GM19043 (cell line): Measurements from ENCODE around the gene SLC44A1.

Source experiments
- ATAC-seq: cut with Tn5 transposase; IDR thresholded peaks from one replicate; pipeline ENCODE4 v1.9.1; 2021; ENCODE audit warnings: low read depth; ENCODE audit not compliant: unreplicated experiment

Gene SLC44A1

DNA sequence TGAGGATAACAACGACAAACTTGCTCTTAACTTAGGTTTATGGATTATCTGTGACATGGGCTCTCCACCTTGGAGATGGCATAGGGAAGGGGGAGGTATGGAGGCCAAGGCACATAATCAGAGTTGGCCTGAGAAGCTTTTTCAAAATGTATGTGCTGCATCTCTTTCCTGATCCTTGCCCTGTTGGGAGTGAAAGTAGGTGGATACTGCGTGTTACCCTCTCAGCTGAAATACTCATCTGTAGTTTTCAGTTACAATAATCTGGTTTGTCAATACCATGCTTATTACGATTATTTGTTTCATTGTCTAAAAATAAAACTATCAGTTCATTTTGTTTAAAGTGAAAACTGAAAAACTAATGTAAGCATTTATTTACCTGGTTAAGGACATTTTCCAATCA lies 86.7 kb downstream of the SLC44A1 start:
- no peak for ATAC-seq

DNA sequence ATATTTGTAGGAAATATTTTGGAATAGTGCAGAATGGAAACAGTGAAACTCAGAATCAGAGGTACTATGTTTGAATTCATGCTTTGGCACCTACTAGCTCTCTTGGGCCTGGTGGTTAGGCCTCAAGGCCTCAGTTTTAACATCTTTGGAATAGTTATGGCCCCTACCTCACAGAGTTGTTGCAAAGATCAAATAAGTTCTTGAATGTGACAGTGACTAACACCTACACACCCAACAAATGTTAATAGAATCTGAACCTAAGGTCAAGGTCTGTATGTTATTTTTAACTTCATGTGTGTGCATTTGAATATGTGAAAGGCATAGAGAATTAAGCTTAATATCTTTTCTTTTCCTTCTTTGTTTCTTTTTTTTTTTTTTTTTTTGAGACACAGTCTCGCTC lies 87.3 kb downstream of the SLC44A1 start:
- no peak for ATAC-seq

DNA sequence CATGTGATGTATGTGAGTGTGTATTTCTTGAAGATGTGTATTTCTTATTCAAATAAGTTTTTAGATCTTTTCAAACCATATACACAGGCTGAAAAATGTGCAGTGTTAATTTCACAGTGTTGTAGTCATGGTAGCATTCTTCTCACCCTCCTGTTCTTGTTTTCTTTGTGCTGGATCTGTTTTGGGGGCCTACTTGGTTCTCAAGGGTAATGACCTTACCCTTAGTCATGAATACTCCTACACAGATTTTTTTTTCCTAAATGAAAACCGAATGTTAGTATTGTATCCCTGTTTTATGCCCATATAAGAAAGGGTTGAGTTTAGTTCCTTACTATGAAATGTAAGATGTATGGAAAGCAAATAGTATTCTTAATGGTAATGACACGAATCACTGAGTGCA lies 88.0 kb downstream of the SLC44A1 start:
- no peak for ATAC-seq

GRCh38 chr9:105333076-105333475 lies 88.6 kb downstream of the SLC44A1 start:
- no peak for ATAC-seq

DNA sequence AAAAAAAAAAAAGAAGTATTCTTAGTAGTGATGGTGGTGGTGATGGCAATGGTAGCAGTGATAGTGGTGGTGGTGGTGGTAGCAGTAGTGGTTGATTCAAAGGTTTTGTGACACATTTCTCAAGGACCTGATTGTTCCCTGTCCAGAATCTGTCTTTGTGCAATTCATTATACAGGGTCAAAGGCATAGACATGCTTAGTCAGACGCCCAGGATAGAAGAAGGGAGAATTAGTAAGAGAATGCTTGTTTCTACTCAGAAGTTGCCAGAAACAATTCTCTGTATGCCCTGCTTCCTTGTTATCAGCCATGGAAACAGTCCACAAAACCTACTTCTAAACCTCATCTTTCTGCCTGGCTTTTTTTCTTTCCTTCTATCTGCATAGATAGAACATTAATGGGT lies 89.4 kb downstream of the SLC44A1 start:
- ATAC-seq: no peak

DNA sequence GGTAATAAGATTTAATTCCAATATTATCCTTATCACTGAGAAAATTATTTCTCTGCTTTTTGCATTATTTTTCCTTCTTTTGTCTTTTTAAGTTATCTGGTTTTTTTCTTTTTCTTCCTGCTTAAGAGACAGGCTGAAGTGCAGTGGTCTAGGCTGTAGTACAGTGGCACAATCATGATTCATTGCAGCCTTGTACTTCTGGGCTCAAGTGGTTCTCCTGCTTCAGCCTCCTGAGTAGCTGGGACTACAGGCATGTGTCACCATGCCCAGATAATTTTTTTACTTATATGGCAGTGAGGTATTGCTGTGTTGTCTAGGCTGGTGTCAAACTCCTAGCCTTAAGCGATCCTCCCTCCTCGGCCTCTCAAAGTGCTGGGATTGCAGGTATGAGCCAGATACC lies 93.9 kb downstream of the SLC44A1 start:
- no peak for ATAC-seq

DNA sequence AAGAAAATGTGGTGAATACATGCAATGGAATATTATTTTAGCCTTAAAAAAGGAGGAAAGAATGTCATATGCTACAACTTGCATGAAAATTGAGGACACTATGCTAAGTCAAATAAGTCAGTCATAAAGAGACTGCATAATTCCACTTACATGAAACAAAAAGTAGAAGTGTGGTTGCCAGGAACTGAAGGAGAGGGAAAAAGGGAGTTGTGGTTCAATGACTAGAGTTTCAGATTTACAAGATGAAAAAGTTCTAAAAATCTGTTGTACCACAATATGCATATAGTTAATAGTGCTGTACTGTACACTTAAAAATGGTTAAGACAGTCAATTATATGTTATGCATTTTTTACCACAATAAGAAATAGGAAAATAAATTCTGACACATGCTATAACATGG lies 95.4 kb downstream of the SLC44A1 start:
- no peak for ATAC-seq

DNA sequence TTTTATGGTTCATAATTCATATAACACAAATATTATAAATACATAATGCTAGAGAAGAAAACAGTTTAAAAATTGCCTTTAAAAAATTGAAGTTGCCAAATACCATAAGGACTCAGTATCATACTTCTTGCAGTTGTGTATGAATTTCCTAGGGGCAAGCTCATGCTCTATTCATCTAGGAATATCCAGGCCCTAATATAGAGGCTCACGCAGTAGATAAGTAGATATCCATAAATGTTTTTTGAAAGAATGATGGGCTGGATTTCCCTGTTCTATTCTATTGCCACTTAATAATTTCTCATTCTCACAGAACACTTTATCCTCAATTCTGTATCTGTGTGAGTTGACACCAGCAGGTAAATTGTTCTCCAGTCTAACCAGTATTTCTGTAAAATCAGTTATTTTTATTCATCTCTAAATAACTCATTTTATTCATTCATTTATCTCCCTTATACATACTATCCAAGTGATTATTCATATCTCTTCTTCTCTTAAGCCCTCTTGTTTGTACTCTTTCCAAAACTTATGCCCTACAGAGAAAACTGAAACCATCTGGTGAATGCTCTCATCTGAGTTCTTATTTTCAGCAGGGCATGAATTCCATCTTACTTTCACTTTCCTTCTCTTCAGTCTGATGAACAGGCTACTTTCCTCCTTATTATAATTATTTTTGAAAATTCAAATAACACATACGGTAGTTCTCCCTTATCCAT lies 97.1 kb downstream of the SLC44A1 start:
- no peak for ATAC-seq

GRCh38 chr9:105342147-105342505 lies 97.7 kb downstream of the SLC44A1 start:
- ATAC-seq: no peak

GRCh38 chr9:105344283-105344682 lies 99.8 kb downstream of the SLC44A1 start:
- ATAC-seq: no peak

GRCh38 chr9:105345626-105346025 lies 101.2 kb downstream of the SLC44A1 start:
- ATAC-seq: no peak

DNA sequence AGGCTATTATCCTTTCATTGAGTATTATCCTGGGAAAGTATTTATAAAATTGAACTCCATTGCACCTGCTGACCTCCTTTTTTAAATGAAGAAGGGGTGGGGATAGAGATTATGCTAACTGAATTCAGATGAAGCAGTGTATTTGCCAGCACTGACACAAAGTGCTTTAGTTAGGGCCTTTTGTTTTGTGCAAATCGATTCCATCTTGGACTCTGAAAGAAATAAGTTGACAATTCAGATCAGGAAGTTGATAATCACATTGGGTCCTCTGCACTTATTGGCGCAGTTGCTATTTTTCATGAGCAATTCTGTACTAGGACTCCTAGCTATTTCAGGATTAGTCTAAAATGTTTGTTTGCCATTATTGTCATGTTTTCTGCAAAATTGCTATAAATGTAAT lies 101.8 kb downstream of the SLC44A1 start:
- ATAC-seq: no peak

- no peak for ATAC-seq
Observed at GRCh38 chr9:105354448-105354847, 110.0 kb downstream of the SLC44A1 start.

DNA sequence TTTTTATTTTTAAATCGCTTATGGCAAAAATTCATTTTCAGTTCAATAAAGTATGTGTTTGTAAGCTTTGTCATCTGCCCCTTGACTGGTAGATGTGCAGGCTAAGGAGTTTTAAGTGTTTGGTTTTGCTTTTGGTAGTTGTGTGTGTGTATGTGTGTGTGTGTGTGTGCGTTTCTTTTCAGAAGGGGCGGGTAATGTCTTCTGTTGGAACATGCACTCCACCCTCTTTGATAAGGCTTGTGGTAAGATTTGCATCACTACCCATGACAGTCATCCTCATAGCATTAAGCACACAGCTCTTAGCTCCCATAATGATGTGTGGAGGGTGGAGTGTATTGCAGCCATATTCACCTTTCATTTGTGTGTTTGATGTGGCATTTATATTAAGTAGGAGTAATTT lies 111.3 kb downstream of the SLC44A1 start:
- peak; percentile 43 for ATAC-seq

GRCh38 chr9:105357937-105358336 lies 113.5 kb downstream of the SLC44A1 start:
- ATAC-seq: peak; percentile 91

DNA sequence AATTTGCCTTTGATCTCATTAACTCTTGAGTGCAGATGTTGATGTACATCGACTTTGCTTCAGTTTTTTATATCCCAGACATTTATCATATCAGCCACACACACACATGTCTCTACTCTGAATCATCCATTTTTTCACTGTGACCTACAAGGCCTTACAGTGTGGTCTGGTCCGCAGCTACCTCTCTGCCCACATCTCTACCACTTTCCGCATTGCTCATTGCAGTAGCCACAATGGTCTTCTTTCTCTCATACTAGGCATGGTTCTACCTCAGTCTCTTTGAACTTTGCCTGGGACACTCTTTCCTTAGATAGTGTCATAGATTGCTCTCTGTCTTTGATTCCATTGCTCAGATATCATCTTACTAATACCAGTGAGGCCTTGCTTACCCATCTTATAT lies 115.4 kb downstream of the SLC44A1 start:
- ATAC-seq: no peak

DNA sequence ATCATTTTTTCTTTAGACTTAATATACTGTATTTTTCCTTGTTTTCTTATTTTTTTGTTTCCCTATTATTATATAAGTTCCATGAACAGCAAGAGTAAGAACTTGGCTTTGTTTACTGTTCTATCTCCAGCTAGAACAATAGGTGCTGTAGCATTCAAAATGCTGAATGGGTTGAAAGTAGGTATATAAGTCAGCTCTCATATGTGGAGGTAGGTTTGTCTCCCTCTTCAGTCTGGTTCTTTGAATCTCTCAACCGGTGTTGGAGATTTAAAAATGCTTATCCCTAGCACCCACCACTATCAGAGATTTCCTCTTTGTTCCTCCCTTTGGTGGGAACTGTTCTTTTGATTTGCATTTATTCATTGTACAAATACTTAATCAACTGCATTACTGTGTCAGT lies 115.9 kb downstream of the SLC44A1 start:
- no peak for ATAC-seq

GRCh38 chr9:105361873-105362272 lies 117.4 kb downstream of the SLC44A1 start:
- no peak for ATAC-seq

DNA sequence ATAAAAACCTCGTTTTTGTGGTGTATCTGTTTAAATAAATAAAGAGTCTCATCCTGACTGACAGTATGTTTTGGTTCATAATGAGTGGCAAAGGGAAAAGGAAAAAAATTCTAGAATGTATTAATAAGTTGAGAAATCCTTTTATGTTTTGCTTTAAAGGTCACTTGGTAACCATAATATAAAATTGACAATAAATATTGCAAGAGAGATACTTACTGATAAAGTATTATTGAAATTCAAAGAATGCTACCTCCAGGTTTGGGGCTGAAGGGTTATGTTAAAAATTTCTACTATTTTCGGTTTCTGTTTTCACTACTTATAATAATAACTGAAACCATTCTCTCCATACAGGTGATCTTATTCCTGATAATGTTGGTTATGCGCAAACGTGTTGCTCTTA lies 118.0 kb downstream of the SLC44A1 start:
- ATAC-seq: no peak

- no peak for ATAC-seq
Observed at GRCh38 chr9:105363837-105364236, 119.4 kb downstream of the SLC44A1 start.

DNA sequence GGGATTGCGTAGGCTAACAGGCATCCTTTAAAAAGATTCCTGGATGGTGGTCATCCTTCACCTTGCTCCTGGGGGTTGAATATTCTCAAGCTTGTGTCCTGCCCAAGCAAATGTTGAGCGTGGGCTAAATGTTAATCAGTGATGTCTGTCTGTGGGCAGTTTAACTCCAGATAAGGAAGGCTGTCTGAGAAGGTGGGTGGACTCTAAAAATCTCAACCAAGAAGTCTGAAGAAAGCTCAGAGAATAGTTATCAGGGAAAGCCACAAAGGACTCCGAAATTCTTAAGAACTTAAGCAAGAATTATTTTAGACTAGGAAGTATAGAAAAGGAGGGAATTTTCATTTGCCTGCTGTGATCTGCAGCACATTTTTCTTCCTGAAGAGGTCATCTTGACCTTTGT lies 125.5 kb downstream of the SLC44A1 start:
- no peak for ATAC-seq

GRCh38 chr9:105373723-105374122 lies 129.3 kb downstream of the SLC44A1 start:
- ATAC-seq: no peak

GRCh38 chr9:105375323-105375722 lies 130.9 kb downstream of the SLC44A1 start:
- no peak for ATAC-seq
